HL-60 (cell line): ENCODE data around the gene ARPC1B.

Experiments used
- CTCF ChIP-seq: IDR thresholded peaks from one replicate; pipeline ENCODE4 v1.5.1; 2011; ENCODE audit warnings: low read length, control low read depth, inconsistent platforms; ENCODE audit not compliant: insufficient read depth
- GABPA ChIP-seq: IDR thresholded peaks from 2 replicates; pipeline ENCODE4 v1.6.1; 2012; ENCODE audit warnings: low read depth
- POLR2AphosphoS5 ChIP-seq: IDR thresholded peaks from 2 replicates; pipeline ENCODE4 v1.6.1; 2012; ENCODE audit warnings: low read depth

- TF ChIP-seq CTCF (no peak), GABPA (no peak), POLR2AphosphoS5 (no peak)
Measured at GRCh38 chr7:99383203-99383602, 8.7 kb downstream of the ARPC1B start.
